Mesothelial cell of epicardium (in vitro differentiated cells): ENCODE measurements around the gene DLGAP1. TPM values are rescaled to one million over a fixed set of nuclear protein-coding genes. Genes with fewer than 3 reads are reported as not detected.

Experiments
- DNase-seq, 2 experiments: peaks; one replicate each; pipeline ENCODE4 v3.0.0; 2021; ENCODE audit warnings: low spot score in 2 of 2; ENCODE audit not compliant: unreplicated experiment in 2 of 2
- H3K27ac Mint-ChIP-seq: 2 replicates; pipeline ENCODE4 v1.8.0; 2021; ENCODE audit warnings: mixed read lengths
- H3K27me3 Mint-ChIP-seq: 2 replicates; pipeline ENCODE4 v1.8.0; 2021; ENCODE audit warnings: low read depth, mixed read lengths
- H3K36me3 Mint-ChIP-seq: 2 replicates; pipeline ENCODE4 v1.8.0; 2021; ENCODE audit warnings: mixed read lengths
- H3K4me1 Mint-ChIP-seq: 2 replicates; pipeline ENCODE4 v1.8.0; 2021; ENCODE audit warnings: mixed read lengths
- H3K4me3 Mint-ChIP-seq: 2 replicates; pipeline ENCODE4 v1.8.0; 2021; ENCODE audit warnings: mild to moderate bottlenecking, moderate library complexity, mixed read lengths
- H3K9me3 Mint-ChIP-seq: 2 replicates; pipeline ENCODE4 v1.8.0; 2021; ENCODE audit warnings: mixed read lengths
- CTCF ChIP-seq: fragments of 200-600 bp; sonication (generic); IDR thresholded peaks from one replicate; pipeline ENCODE4 v1.5.0; 2021; ENCODE audit warnings: antibody characterized with exemption; ENCODE audit not compliant: unreplicated experiment
- total RNA-seq: library from RNA; stranded (reverse); gene quantifications from 3 replicates; pipeline ENCODE4 v1.2.1, GENCODE V29; 2021

The DLGAP1 gene
- total RNA-seq, 1 donor from 2014 or later, result 4.6 TPM

DNA sequence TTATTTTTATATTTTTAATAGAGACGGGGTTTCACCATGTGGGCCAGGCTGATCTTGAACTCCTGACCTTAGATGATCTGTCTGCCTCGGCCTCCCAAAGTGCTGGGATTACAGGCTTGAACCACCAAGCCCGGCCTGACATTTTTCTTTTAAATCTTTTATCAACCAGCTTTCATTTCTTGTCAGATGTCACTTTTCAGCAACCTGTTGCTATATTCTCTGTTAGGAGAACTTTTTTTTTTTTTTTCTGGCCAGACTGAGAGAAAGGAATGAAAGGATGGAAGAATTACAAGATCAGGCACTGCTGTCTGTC lies 858.8 kb downstream of the DLGAP1 start:
- TF ChIP-seq CTCF, result no peak
- peak overlapping the region; percentile 99 for H3K27ac Mint-ChIP-seq
- H3K36me3 Mint-ChIP-seq, result no peaks in the 10 kb centered on the region
- H3K4me3 Mint-ChIP-seq, result peak overlapping the region; percentile 46
- no peak for DNase-seq
- peaks cover 56% of the 10 kb centered on the region for H3K4me1 Mint-ChIP-seq
- no peaks in the 10 kb centered on the region for H3K27me3 Mint-ChIP-seq
- no peaks in the 10 kb centered on the region for H3K9me3 Mint-ChIP-seq

DNA sequence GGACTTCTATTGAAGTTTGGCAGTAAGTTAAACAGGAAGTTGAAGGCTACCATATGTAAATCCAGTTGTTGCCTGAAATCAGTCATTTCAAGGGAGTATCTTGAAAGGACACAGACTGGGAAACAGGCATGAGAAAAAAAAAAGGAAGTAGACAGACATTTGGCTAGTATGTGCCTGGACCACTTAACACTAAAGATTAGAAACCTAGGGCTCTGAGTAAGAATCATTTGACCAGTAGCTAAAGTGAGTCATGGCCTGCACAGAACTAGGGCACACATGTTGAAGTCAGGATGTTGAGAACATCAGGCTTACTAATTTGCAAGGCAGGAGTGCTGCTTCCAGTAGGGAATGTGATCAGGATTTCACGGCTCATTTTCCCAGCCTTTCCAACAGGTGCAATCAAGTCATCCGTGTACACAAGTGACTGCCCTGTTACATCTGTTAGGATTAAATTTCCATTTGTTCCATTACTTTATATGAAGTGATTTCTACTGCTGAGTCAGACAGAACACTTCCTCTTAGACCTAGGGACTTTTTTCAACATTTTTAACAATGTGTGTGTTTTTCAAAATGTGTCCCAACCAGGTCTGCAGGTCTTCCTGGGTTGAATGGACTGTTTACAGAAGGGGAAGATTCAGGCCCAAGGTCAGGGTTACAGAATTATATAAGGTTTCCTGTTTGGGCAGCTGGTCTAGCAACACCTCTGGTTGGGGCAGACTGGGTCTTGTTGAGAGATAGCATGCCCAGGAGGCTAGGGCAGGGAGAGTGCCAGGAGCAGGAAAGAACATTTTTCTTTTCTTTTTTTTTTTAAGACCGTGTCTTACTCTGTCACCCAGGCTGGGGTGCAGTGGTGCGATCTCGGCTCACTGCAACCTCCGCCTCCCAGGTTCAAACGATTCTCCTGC lies 859.5 kb downstream of the DLGAP1 start:
- Mint-ChIP-seq H3K4me1 (peaks cover 60% of the 10 kb centered on the region), H3K9me3 (no peaks in the 10 kb centered on the region), H3K36me3 (no peaks in the 10 kb centered on the region), H3K27ac (peak overlapping the region; percentile 99), H3K4me3 (peak overlapping the region; percentile 72), H3K27me3 (no peaks in the 10 kb centered on the region)
- DNase-seq, result no peak
- TF ChIP-seq CTCF, result no peak

- no peak for DNase-seq
- no peak for TF ChIP-seq CTCF
- H3K27ac Mint-ChIP-seq, result peak overlapping the region; percentile 99
- H3K36me3 Mint-ChIP-seq, result no peaks in the 10 kb centered on the region
- H3K4me3 Mint-ChIP-seq, result peak overlapping the region; percentile 72
- H3K9me3 Mint-ChIP-seq, result no peaks in the 10 kb centered on the region
- H3K4me1 Mint-ChIP-seq, result peaks cover 60% of the 10 kb centered on the region
- H3K27me3 Mint-ChIP-seq, result no peaks in the 10 kb centered on the region
Measured at GRCh38 chr18:3594760-3595368, 860.2 kb downstream of the DLGAP1 start.

DNA sequence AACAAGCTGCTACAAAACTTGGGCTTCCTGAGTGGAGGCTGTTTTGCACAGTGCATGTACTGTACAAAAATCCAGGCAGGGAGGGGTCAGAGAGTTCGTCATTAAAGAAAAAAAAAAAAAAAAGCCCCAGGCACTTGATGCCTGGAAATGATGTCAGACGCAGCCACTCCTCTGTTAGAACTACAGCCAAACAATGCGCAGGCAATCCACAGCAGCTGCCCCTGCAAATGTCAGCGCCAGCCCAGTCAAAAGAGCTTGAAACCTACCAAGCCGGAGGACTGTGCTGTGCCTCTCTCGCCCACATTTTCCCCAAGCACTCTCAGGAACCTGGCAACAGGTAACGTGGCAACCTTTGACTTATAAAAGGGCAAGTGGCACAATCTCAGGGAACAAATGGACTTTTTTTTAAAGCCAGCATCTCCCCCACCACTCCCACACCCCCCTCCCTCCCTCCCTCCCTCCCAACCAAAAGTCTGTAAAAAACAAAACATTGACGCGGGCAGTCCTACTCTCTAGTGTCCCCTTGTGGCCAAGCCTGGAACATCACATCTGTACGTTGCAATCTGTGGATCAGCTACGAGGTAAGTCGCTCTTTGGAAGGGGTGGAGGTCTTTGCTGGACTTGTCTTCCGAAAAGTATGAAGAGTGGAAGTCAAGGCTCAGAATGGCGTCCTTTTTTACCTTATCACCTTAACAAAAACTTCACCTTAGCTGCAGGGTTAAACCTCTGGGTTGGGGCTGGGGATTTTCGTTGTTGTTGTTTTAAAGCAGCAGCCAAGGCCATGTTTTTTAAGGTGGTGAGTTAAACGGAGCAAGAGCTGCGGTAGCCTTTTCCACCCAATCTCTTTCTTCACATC lies 861.0 kb downstream of the DLGAP1 start:
- peak overlapping the region; percentile 99 for H3K27ac Mint-ChIP-seq
- H3K4me1 Mint-ChIP-seq, result peaks cover 61% of the 10 kb centered on the region
- peak; percentile 89 for TF ChIP-seq CTCF
- no peaks in the 10 kb centered on the region for H3K27me3 Mint-ChIP-seq
- H3K4me3 Mint-ChIP-seq, result peak overlapping the region; percentile 72
- no peaks in the 10 kb centered on the region for H3K9me3 Mint-ChIP-seq
- H3K36me3 Mint-ChIP-seq, result no peaks in the 10 kb centered on the region
- peak; percentile 61 to 91 for DNase-seq

DNA sequence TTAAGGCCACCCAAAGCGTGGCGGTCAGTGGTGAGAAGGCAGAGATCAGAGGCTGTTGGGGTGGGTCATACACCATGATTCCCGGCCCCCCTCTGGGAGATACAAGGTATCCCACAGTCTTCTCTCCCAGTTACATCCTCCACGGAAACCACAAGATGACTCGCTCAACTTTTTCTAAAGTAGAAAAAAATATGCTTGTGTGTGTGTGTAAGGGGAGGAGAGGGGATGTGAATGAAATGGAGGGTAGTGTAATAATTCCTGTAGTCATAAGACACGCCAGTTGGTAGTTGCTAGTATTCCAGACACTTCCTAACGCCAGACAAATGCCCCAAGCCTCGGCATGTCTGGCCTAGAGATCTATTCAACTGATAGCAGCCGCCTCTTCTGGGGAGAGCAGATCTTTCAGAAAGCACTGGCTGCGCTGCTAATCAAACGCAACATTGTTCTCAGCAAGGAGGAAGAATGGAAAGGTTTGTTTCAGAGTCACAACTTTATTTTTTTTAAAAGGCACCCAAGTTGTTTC lies 861.7 kb downstream of the DLGAP1 start:
- H3K36me3 Mint-ChIP-seq, result no peaks in the 10 kb centered on the region
- no peak for DNase-seq
- peak overlapping the region; percentile 72 for H3K4me3 Mint-ChIP-seq
- peak overlapping the region; percentile 99 for H3K27ac Mint-ChIP-seq
- TF ChIP-seq CTCF, result no peak
- H3K4me1 Mint-ChIP-seq, result peaks cover 62% of the 10 kb centered on the region
- no peaks in the 10 kb centered on the region for H3K27me3 Mint-ChIP-seq
- H3K9me3 Mint-ChIP-seq, result no peaks in the 10 kb centered on the region
